ENCODE results near the gene RCAN2. TPM values are rescaled to one million over a fixed set of nuclear protein-coding genes. Genes with fewer than 3 reads are reported as not detected.

RCAN2 gene
- total RNA-seq, 1 experiment from 2014 or later = 0.05 TPM

DNA sequence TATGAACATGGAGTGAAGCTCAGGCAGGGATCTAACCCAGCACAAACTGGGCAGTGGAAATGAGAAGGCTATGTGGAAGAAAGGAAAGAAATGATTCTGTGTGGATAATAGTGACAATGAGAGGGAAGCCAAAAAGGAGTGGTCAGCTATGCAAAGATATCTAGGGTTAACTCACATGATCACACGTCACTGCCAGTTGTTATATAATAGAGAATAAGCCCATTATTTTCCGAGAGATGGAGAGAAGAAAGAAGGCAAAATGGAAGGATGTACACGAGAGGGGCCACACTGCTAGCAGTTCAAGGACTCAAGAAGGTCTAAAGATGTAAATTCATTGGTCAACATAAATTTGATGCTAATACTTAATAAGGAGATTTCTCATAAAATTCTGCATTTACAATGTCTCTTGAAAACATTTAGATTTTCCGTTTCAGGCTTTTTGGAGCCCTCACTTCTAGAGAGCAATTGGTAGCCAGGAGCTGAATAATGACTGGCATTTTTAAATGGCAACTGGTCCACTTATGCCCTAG lies 18.8 kb upstream of the RCAN2 start:
- in situ Hi-C loops (cut with HindIII; ENCODE audit: low pct_unique_long_range_greater_than_20kb, low sequenced_read_pairs) = no loop called here
- H3K27me3 ChIP-seq (ENCODE audit: control insufficient read depth, insufficient read depth, low read length) = no peaks in the 10 kb centered on the region
- CTCF ChIA-PET = no interaction called here
- H3K4me3 ChIP-seq (ENCODE audit: low read depth in 2 of 2, low read length in 2 of 2) = no peak overlapping the region
- no TSS peak for BruUV-seq (replicated peaks)
- H3K27ac ChIP-seq (ENCODE audit: low read length) = no peak overlapping the region
- POLR2A ChIA-PET = no interaction called here
- TF ChIP-seq, protein P1, sequence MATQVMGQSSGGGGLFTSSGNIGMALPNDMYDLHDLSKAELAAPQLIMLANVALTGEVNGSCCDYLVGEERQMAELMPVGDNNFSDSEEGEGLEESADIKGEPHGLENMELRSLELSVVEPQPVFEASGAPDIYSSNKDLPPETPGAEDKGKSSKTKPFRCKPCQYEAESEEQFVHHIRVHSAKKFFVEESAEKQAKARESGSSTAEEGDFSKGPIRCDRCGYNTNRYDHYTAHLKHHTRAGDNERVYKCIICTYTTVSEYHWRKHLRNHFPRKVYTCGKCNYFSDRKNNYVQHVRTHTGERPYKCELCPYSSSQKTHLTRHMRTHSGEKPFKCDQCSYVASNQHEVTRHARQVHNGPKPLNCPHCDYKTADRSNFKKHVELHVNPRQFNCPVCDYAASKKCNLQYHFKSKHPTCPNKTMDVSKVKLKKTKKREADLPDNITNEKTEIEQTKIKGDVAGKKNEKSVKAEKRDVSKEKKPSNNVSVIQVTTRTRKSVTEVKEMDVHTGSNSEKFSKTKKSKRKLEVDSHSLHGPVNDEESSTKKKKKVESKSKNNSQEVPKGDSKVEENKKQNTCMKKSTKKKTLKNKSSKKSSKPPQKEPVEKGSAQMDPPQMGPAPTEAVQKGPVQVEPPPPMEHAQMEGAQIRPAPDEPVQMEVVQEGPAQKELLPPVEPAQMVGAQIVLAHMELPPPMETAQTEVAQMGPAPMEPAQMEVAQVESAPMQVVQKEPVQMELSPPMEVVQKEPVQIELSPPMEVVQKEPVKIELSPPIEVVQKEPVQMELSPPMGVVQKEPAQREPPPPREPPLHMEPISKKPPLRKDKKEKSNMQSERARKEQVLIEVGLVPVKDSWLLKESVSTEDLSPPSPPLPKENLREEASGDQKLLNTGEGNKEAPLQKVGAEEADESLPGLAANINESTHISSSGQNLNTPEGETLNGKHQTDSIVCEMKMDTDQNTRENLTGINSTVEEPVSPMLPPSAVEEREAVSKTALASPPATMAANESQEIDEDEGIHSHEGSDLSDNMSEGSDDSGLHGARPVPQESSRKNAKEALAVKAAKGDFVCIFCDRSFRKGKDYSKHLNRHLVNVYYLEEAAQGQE (IDR thresholded peaks at IDR 0.05; ENCODE audit: insufficient read depth in 1 of 2, low read depth in 2 of 2, low read length in 1 of 2) = no peak
- TF ChIP-seq POLR2AphosphoS5 (IDR thresholded peaks at IDR 0.05; ENCODE audit: low read depth, low read length) = no peak
- no peak for TF ChIP-seq SIN3A (IDR thresholded peaks at IDR 0.05; ENCODE audit: borderline replicate concordance, insufficient read depth, low read depth, low read length)
- TF ChIP-seq, protein P2, sequence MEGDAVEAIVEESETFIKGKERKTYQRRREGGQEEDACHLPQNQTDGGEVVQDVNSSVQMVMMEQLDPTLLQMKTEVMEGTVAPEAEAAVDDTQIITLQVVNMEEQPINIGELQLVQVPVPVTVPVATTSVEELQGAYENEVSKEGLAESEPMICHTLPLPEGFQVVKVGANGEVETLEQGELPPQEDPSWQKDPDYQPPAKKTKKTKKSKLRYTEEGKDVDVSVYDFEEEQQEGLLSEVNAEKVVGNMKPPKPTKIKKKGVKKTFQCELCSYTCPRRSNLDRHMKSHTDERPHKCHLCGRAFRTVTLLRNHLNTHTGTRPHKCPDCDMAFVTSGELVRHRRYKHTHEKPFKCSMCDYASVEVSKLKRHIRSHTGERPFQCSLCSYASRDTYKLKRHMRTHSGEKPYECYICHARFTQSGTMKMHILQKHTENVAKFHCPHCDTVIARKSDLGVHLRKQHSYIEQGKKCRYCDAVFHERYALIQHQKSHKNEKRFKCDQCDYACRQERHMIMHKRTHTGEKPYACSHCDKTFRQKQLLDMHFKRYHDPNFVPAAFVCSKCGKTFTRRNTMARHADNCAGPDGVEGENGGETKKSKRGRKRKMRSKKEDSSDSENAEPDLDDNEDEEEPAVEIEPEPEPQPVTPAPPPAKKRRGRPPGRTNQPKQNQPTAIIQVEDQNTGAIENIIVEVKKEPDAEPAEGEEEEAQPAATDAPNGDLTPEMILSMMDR (IDR thresholded peaks at IDR 0.05) = no peak
- TF ChIP-seq TCF7L2 (IDR thresholded peaks at IDR 0.05; ENCODE audit: low read depth, low read length) = no peak
- intact Hi-C loops (cut with micrococcal nuclease; ENCODE audit: unreplicated experiment) = no loop called here
- no peaks in the 10 kb centered on the region for H3K9me3 ChIP-seq (ENCODE audit: control insufficient read depth, insufficient read depth, low read depth, low read length)
- no peak for DNase-seq (ENCODE audit: low read depth, low spot score)
- no peaks in the 10 kb centered on the region for H3K4me1 ChIP-seq (ENCODE audit: control insufficient read depth, insufficient read depth, low read length)
- ATAC-seq = no peak
- no peaks in the 10 kb centered on the region for H3K36me3 ChIP-seq (ENCODE audit: control insufficient read depth, insufficient read depth, low read length)

DNA sequence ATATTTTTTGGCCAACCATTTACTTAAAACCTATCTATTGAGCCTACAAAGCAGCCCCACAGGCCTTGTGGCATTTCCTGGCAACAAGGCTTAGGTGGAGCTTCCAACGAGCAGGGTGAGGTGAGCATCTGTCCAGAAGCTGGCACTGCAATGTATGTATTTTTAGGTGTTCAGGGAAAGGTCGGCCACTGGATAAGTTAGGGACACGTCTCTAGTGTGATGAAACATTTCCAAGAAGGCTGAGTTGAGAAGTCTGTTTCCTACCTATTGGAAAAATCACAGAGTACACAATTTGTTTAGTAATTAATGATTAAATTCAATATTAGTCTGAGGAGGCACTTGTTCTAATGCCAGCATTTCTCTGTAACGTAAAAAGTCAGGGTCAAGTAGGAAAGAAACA lies 17.8 kb upstream of the RCAN2 start:
- intact Hi-C loops (cut with micrococcal nuclease; ENCODE audit: unreplicated experiment) (no loop called here), in situ Hi-C loops (cut with HindIII; ENCODE audit: low pct_unique_long_range_greater_than_20kb, low sequenced_read_pairs) (no loop called here)
- TF ChIP-seq, protein P1 (IDR thresholded peaks at IDR 0.05; ENCODE audit: insufficient read depth in 1 of 2, low read depth in 2 of 2, low read length in 1 of 2) = no peak
- TF ChIP-seq TCF7L2 (IDR thresholded peaks at IDR 0.05; ENCODE audit: low read depth, low read length) = no peak
- TF ChIP-seq, protein P2 (IDR thresholded peaks at IDR 0.05) = no peak
- no peaks in the 10 kb centered on the region for H3K36me3 ChIP-seq (ENCODE audit: control insufficient read depth, insufficient read depth, low read length)
- H3K4me1 ChIP-seq (ENCODE audit: control insufficient read depth, insufficient read depth, low read length) = no peaks in the 10 kb centered on the region
- POLR2A ChIA-PET = no interaction called here
- no peak overlapping the region for H3K27ac ChIP-seq (ENCODE audit: low read length)
- no peaks in the 10 kb centered on the region for H3K27me3 ChIP-seq (ENCODE audit: control insufficient read depth, insufficient read depth, low read length)
- ATAC-seq = no peak
- H3K4me3 ChIP-seq (ENCODE audit: low read depth in 2 of 2, low read length in 2 of 2) = no peak overlapping the region
- DNase-seq (ENCODE audit: low read depth, low spot score) = no peak
- BruUV-seq (replicated peaks) = no TSS peak
- CTCF ChIA-PET = no interaction called here
- H3K9me3 ChIP-seq (ENCODE audit: control insufficient read depth, insufficient read depth, low read depth, low read length) = no peaks in the 10 kb centered on the region
